ENCODE data around the gene UMAD1.
"Not testable (repeated sequence)": the region's sequence is repeated elsewhere in the genome, so short reads cannot be mapped to it uniquely, and the experiment has no call there.

GRCh38 chr7:7825294-7825693 is 184.7 kb downstream of the UMAD1 start:
- TF ChIP-seq POLR2A (IDR thresholded peaks at IDR 0.05), result not testable (repeated sequence)
- TF ChIP-seq, protein P1, sequence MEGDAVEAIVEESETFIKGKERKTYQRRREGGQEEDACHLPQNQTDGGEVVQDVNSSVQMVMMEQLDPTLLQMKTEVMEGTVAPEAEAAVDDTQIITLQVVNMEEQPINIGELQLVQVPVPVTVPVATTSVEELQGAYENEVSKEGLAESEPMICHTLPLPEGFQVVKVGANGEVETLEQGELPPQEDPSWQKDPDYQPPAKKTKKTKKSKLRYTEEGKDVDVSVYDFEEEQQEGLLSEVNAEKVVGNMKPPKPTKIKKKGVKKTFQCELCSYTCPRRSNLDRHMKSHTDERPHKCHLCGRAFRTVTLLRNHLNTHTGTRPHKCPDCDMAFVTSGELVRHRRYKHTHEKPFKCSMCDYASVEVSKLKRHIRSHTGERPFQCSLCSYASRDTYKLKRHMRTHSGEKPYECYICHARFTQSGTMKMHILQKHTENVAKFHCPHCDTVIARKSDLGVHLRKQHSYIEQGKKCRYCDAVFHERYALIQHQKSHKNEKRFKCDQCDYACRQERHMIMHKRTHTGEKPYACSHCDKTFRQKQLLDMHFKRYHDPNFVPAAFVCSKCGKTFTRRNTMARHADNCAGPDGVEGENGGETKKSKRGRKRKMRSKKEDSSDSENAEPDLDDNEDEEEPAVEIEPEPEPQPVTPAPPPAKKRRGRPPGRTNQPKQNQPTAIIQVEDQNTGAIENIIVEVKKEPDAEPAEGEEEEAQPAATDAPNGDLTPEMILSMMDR (IDR thresholded peaks at IDR 0.05), result not testable (repeated sequence)
